Naive B cell (primary cell): Measurements from ENCODE around the gene TANGO2. TPM values are rescaled to one million over a fixed set of nuclear protein-coding genes. Genes with fewer than 3 reads are reported as not detected.
A peak's percentile ranks its signal among the peaks of the same experiment; 100 is the strongest.

ENCODE experiments used
- ATAC-seq, 2 donors: fragments of 150-1000 bp; cut with Tn5 transposase; 2 replicates each; pipeline ENCODE4 v1.10.0; 2021; ENCODE audit warnings: low read depth in 2 of 2, mild to moderate bottlenecking in 2 of 2, moderate library complexity in 2 of 2
- DNase-seq: peaks from one replicate; pipeline ENCODE4 v3.0.0; 2022
- H3K27ac Mint-ChIP-seq, 6 donors: one replicate each; pipeline ENCODE4 v1.8.0; 2020 to 2022; ENCODE audit warnings: mild to moderate bottlenecking in 6 of 6, mixed read lengths in 6 of 6, moderate library complexity in 5 of 6, inconsistent platforms in 2 of 6
- H3K27me3 Mint-ChIP-seq, 3 donors: one replicate each; pipeline ENCODE4 v1.8.0; 2021 to 2022; ENCODE audit warnings: mixed read lengths in 3 of 3, mild to moderate bottlenecking in 1 of 3
- H3K36me3 Mint-ChIP-seq, 2 donors: one replicate each; pipeline ENCODE4 v1.8.0; 2020 to 2022; ENCODE audit warnings: mixed read lengths in 2 of 2, inconsistent platforms in 1 of 2, mild to moderate bottlenecking in 1 of 2
- H3K4me1 Mint-ChIP-seq, 3 donors: one replicate each; pipeline ENCODE4 v1.8.0; 2020 to 2022; ENCODE audit warnings: mixed read lengths in 3 of 3, inconsistent platforms in 1 of 3, mild to moderate bottlenecking in 1 of 3, moderate library complexity in 1 of 3
- H3K4me3 Mint-ChIP-seq, 8 donors: one replicate each; pipeline ENCODE4 v1.8.0; 2020 to 2022; ENCODE audit warnings: mild to moderate bottlenecking in 8 of 8, mixed read lengths in 8 of 8, moderate library complexity in 8 of 8, inconsistent platforms in 2 of 8
- H3K9me3 Mint-ChIP-seq, 7 donors: one replicate each; pipeline ENCODE4 v1.8.0; 2020 to 2022; ENCODE audit warnings: mixed read lengths in 7 of 7, mild to moderate bottlenecking in 5 of 7, inconsistent platforms in 2 of 7, moderate library complexity in 1 of 7
- polyA plus RNA-seq, 6 donors: library from polyadenylated mRNA; unstranded; fragments of 300-500 nt; fragmentation: Illumina TruSeq; gene quantifications; one replicate each; pipeline ENCODE4 v1.2.3, GENCODE V29; 2021; ENCODE audit warnings: low read depth in 6 of 6

Gene TANGO2
- polyA plus RNA-seq, 6 donors from 2014 or later = 24.3 to 46.1 (median 34.6) TPM

DNA sequence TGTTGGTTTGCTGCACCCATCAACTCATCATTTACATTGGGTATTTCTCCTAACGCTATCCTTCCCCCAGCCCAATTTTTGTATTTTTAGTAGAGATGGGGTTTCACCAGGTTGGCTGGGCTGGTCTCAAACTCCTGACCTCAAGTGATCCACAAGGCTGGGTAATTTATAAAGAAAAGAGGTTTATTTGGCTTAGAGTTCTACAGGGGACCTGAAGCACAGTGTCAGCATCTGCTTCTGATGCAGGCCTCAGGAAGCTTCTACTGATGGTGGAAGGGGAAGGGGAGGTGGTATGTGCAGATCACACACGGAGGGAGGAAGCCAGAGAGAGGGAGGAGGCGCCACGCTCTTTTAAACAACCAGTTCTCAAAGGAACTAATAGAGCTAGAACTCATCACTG is 25.8 kb downstream of the TANGO2 start:
- ATAC-seq (no peak), DNase-seq (no peak)
- peaks cover 4 to 8% (median 5%) of the 10 kb centered on the region in 3 donors for H3K4me1 Mint-ChIP-seq
- peak overlapping the region in 2 of 6 donors; percentile 29 to 68 for H3K27ac Mint-ChIP-seq
- peak overlapping the region in 1 of 8 donors; percentile 17 for H3K4me3 Mint-ChIP-seq
- peaks cover 8 to 20% of the 10 kb centered on the region in 2 donors for H3K36me3 Mint-ChIP-seq
- no peaks in the 10 kb centered on the region for H3K27me3 Mint-ChIP-seq
- H3K9me3 Mint-ChIP-seq = peaks cover 0 to 5% (median 0%) of the 10 kb centered on the region in 7 donors

DNA sequence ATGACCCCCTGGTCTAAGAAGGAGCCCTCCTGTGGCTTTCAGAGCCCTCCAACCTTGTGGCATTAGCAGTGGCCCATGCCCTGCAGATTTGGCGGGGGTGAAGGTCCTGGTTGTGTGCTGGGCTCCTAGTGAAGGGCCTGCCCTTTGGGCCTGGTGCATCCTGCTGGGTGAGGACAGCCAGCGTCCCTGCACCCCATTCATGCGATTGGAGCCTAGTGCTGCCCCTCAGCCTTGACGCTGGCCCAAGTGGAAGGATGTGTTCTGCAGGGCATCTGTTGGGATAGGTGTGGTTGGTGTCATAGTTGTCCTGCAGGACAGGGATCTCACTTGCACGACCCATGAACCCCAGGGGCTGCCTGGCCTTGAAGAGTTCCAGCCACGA is 31.0 kb downstream of the TANGO2 start:
- H3K27me3 Mint-ChIP-seq = no peaks in the 10 kb centered on the region
- H3K9me3 Mint-ChIP-seq = peaks cover 0 to 5% (median 0%) of the 10 kb centered on the region in 7 donors
- no peak overlapping the region for H3K27ac Mint-ChIP-seq
- peaks cover 14 to 15% of the 10 kb centered on the region in 2 donors for H3K36me3 Mint-ChIP-seq
- H3K4me1 Mint-ChIP-seq = peaks cover 0 to 5% (median 2%) of the 10 kb centered on the region in 3 donors
- no peak overlapping the region for H3K4me3 Mint-ChIP-seq
- ATAC-seq = no peak
- no peak for DNase-seq

GRCh38 chr22:20052309-20053259 is 31.7 kb downstream of the TANGO2 start:
- Mint-ChIP-seq H3K27me3 (no peaks in the 10 kb centered on the region), H3K4me1 (peaks cover 0 to 5% (median 2%) of the 10 kb centered on the region in 3 donors), H3K9me3 (peaks cover 0 to 5% (median 0%) of the 10 kb centered on the region in 7 donors), H3K36me3 (peaks cover 14 to 15% of the 10 kb centered on the region in 2 donors), H3K4me3 (no peak overlapping the region), H3K27ac (peak overlapping the region in 1 of 6 donors; percentile 36)
- no peak for ATAC-seq
- DNase-seq = no peak

DNA sequence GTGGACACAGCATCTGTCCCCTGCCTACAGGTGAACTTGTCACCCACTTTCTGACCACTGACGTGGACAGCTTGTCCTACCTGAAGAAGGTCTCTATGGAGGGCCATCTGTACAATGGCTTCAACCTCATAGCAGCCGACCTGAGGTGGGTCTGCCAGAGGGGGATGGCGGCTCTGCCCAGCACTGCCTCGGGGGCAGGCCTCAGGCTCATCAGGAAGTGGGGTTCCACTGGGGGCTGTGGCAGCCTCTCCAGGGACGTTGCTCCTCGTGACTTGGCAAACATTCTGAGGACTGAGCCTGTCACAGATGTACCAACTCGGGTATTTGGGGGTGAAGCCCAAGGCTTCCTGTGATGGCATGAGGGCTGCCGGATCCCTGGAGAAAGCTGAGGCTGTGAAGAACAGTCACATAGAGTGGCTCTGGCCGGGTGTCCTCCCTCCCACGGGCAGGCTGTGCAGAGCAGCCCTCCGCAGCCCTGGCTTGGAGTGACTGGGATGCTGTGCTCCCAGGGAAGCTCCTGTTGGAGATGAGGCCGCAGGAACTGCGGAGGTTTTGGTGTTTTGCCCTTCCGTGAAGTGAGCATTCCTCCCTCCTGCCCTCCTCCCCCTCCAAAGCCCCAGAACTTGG is 32.6 kb downstream of the TANGO2 start:
- H3K27ac Mint-ChIP-seq = peak overlapping the region in 1 of 6 donors; percentile 59
- H3K36me3 Mint-ChIP-seq = peaks cover 8 to 15% of the 10 kb centered on the region in 2 donors
- peaks cover 0 to 5% (median 4%) of the 10 kb centered on the region in 3 donors for H3K4me1 Mint-ChIP-seq
- no peak for DNase-seq
- ATAC-seq = no peak
- H3K27me3 Mint-ChIP-seq = no peaks in the 10 kb centered on the region
- H3K4me3 Mint-ChIP-seq = no peak overlapping the region
- no peaks in the 10 kb centered on the region for H3K9me3 Mint-ChIP-seq

- Mint-ChIP-seq H3K4me3 (no peak overlapping the region), H3K27ac (no peak overlapping the region), H3K9me3 (no peaks in the 10 kb centered on the region), H3K36me3 (peaks cover 3 to 15% of the 10 kb centered on the region in 2 donors), H3K27me3 (no peaks in the 10 kb centered on the region), H3K4me1 (peaks cover 0 to 5% (median 4%) of the 10 kb centered on the region in 3 donors)
- DNase-seq = no peak
- ATAC-seq = no peak
Measured at GRCh38 chr22:20054034-20054427, 33.1 kb downstream of the TANGO2 start.

DNA sequence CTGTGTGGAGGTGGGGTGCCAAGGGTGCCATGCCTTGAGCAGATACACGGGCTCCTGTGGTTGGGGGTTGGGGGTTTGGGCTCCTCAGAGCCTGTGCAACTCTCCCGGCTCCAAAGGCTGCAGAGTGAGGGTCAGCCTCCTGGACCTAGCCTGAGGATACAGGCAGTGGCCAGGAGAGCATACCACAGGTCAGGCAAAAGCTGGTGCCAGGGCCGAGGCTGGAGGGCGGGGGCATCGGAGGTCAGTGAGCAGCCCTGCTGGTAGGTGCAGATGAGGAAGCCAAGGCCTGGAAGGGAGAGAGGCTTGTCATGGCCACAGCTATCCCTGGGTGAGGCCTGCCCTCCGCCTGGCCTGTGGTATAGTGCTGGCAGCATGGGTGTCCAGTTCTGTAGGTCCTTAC is 33.6 kb downstream of the TANGO2 start:
- peaks cover 0 to 15% of the 10 kb centered on the region in 2 donors for H3K36me3 Mint-ChIP-seq
- no peak for ATAC-seq
- no peak for DNase-seq
- no peak overlapping the region for H3K27ac Mint-ChIP-seq
- H3K9me3 Mint-ChIP-seq = no peaks in the 10 kb centered on the region
- H3K27me3 Mint-ChIP-seq = no peaks in the 10 kb centered on the region
- peaks cover 3 to 5% (median 4%) of the 10 kb centered on the region in 3 donors for H3K4me1 Mint-ChIP-seq
- peak overlapping the region in 1 of 8 donors; percentile 25 for H3K4me3 Mint-ChIP-seq

DNA sequence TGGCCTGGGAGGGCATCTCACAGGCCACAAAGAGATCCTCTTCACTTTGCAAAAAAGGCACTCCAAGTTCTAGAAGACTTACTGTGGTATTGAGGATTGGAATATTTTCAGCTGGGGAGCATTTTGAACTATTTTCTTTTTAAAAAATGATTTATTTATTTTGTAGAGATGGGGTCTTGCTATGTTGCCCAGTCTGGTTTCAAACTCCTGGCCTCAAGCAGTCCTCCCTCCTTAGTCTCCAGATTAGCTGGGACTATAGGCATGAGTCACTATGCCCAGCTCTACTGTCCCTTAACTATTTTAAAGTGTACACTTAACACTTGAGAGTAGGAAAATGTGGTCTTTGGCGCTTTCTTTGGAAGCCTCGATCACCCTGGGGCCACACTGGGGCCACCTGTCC is 34.2 kb downstream of the TANGO2 start:
- H3K27ac Mint-ChIP-seq = no peak overlapping the region
- ATAC-seq (no peak), DNase-seq (no peak)
- H3K27me3 Mint-ChIP-seq = no peaks in the 10 kb centered on the region
- H3K4me3 Mint-ChIP-seq = no peak overlapping the region
- peaks cover 0 to 15% of the 10 kb centered on the region in 2 donors for H3K36me3 Mint-ChIP-seq
- H3K9me3 Mint-ChIP-seq = no peaks in the 10 kb centered on the region
- H3K4me1 Mint-ChIP-seq = peaks cover 3 to 5% (median 4%) of the 10 kb centered on the region in 3 donors

GRCh38 chr22:20055654-20056053 is 34.7 kb downstream of the TANGO2 start:
- Mint-ChIP-seq H3K27me3 (no peaks in the 10 kb centered on the region), H3K9me3 (no peaks in the 10 kb centered on the region), H3K36me3 (peaks cover 0 to 15% of the 10 kb centered on the region in 2 donors), H3K4me3 (no peak overlapping the region), H3K4me1 (peaks cover 3 to 5% (median 4%) of the 10 kb centered on the region in 3 donors), H3K27ac (no peak overlapping the region)
- no peak for DNase-seq
- no peak for ATAC-seq

- Mint-ChIP-seq H3K27me3 (no peaks in the 10 kb centered on the region), H3K4me3 (no peak overlapping the region), H3K36me3 (peaks cover 0 to 15% of the 10 kb centered on the region in 2 donors), H3K27ac (no peak overlapping the region), H3K9me3 (no peaks in the 10 kb centered on the region), H3K4me1 (peaks cover 3 to 5% (median 4%) of the 10 kb centered on the region in 3 donors)
- DNase-seq (no peak), ATAC-seq (no peak)
Measured at GRCh38 chr22:20056161-20056560, 35.3 kb downstream of the TANGO2 start.

GRCh38 chr22:20056696-20057386 is 35.9 kb downstream of the TANGO2 start:
- no peak overlapping the region for H3K27ac Mint-ChIP-seq
- no peak overlapping the region for H3K4me3 Mint-ChIP-seq
- DNase-seq = no peak
- no peak for ATAC-seq
- H3K36me3 Mint-ChIP-seq = peaks cover 0 to 14% of the 10 kb centered on the region in 2 donors
- no peaks in the 10 kb centered on the region for H3K27me3 Mint-ChIP-seq
- H3K9me3 Mint-ChIP-seq = no peaks in the 10 kb centered on the region
- peaks cover 3 to 5% (median 4%) of the 10 kb centered on the region in 3 donors for H3K4me1 Mint-ChIP-seq

DNA sequence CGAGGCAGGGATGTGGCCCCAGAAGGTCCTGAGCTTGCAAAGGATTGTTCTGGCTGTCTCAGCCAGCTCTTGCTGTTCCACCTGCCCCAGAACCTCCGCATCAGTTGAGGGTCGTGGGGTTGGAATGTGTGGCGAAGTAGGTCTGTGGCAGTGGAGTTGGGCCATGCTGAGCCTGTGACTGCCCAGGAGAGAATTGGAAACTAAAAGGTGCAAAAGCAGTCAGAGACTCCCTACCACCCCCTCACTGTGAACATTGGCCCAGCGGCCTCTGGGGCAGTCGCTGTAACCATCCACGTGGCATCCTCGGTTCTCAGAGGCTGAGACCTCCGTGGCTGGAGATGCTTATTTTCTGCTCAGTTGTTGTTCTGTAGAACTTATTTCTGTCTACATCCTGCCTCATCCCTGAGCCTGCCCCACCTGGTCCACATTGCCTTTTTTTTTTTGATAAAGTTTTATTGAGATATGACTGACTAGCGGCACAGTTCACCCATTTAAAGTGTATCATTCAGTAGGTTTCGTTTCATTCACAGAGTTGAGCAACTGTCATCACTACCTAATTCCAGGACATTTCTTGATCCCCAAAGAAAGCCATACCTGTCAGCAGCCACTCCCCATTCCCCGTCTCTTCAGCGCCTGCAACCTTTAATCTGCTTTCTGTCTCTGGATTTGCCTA is 36.8 kb downstream of the TANGO2 start:
- Mint-ChIP-seq H3K4me1 (peaks cover 2 to 10% (median 3%) of the 10 kb centered on the region in 3 donors), H3K27ac (no peak overlapping the region), H3K36me3 (peaks cover 0 to 8% of the 10 kb centered on the region in 2 donors), H3K9me3 (no peaks in the 10 kb centered on the region), H3K4me3 (no peak overlapping the region), H3K27me3 (no peaks in the 10 kb centered on the region)
- no peak for ATAC-seq
- DNase-seq = no peak

- no peak for ATAC-seq
- Mint-ChIP-seq H3K27me3 (no peaks in the 10 kb centered on the region), H3K27ac (no peak overlapping the region), H3K4me1 (peaks cover 2 to 10% (median 3%) of the 10 kb centered on the region in 3 donors), H3K36me3 (peaks cover 0 to 7% of the 10 kb centered on the region in 2 donors), H3K4me3 (no peak overlapping the region), H3K9me3 (no peaks in the 10 kb centered on the region)
- DNase-seq = no peak
Measured at GRCh38 chr22:20058989-20059770, 38.3 kb downstream of the TANGO2 start.
